GM12892 (cell line): ENCODE results near the gene SH3GL3.

Source experiments
- POLR2A ChIP-seq: IDR thresholded peaks from 2 replicates; pipeline ENCODE4 v1.6.1; 2011; ENCODE audit warnings: low read depth, low read length, control low read depth
- POLR2AphosphoS5 ChIP-seq: IDR thresholded peaks from 2 replicates; pipeline ENCODE4 v1.6.1; 2011; ENCODE audit warnings: low read depth, low read length, control low read depth
- TAF1 ChIP-seq: IDR thresholded peaks from 2 replicates; pipeline ENCODE4 v1.6.1; 2011; ENCODE audit warnings: low read depth, mild to moderate bottlenecking, control low read depth, low read length, borderline replicate concordance

GRCh38 chr15:83514584-83514983, 67.4 kb downstream of the SH3GL3 start:
- no peak for TF ChIP-seq POLR2A
- TF ChIP-seq POLR2AphosphoS5 = no peak
- TF ChIP-seq TAF1 = no peak
